Muscle of arm (tissue), 12 donors: ENCODE results near the gene SPINT1. TPM values are rescaled to one million over a fixed set of nuclear protein-coding genes. Genes with fewer than 3 reads are reported as not detected.

Experiments
- DNase-seq: peaks from one replicate; pipeline ENCODE4 v3.0.0-alpha.2; 2013
- polyA plus RNA-seq, 12 donors: library from polyadenylated mRNA; unstranded; fragments of 120-200 nt; gene quantifications; one replicate each; pipeline ENCODE4 v1.2.1, GENCODE V29; 2013; ENCODE audit not compliant: insufficient read length in 12 of 12

The SPINT1 gene
- polyA plus RNA-seq, 12 donors = 0.37 to 37.6 (median 1.7) TPM; not detected in 1

GRCh38 chr15:40891810-40892446, 48.1 kb downstream of the SPINT1 start:
- DNase-seq = no peak

DNA sequence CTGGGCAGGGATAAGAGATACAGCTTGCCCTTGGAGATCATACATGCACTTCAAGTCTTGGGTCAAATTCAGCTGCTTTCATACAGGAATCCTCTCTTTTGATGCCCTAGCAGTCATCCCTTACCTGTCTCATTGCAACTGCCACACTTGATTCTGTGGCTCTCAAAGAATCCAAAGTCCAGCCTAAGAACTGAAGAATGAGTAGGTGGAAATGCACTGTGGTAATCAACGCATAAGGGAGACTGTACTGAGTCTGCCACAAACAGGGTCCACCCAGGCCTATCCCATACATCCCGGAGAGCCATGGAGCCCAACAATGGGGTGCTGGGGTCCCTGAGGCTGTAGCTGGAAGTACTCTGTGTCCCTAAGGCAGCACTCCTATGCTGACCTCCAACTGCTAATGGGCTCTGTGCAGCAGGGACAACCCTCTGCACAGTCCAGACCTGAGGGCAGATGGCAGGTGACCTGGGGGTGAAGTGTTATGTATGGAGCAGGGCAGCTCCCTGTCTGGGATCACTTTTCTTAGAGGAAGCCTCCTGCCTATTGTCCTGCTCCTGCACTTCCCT, 48.7 kb downstream of the SPINT1 start:
- DNase-seq = no peak

DNA sequence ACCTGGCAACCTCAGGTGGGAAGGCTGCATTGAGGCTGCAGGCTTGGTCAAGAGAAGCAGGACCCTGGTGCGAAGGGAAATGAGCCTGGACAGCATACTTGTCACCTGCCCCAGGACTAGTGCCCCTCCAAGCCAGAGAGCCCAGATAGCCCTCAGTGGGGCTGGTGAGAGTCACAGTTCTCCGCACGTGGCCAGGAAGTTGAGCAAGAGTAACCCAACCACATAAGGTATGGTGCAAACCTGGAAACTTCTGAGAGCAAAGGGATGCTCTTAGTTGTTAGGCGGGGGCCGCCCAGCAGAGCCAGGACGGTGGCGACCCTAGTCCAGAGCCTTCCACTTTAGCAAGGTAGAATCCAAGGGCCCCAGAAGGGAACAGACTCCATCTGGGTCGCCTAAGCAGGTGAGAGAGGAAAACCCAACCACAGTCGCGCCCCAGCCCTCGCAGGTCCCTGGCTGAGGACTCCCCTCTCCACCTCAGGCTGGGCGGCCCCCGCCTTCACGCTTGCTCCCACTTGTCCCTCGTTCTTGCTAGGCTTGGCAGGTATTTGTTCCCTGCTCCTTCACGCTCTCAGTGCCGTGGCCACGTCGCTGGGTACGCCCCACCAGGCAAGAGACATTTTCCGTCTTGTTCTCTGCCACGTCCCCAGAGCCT, 49.3 kb downstream of the SPINT1 start:
- DNase-seq = no peak

GRCh38 chr15:40893733-40894680, 50.2 kb downstream of the SPINT1 start, which contains the start of gene VPS18:
Gene VPS18, plus strand, starts transcription at chr15:40894450. Its CDS starts 319 bp downstream, at chr15:40894769.
- peak; percentile 99 for DNase-seq

- peak; percentile 58 for DNase-seq
These were observed 51.0 kb downstream of the SPINT1 start for GRCh38 chr15:40894681-40895448.

DNA sequence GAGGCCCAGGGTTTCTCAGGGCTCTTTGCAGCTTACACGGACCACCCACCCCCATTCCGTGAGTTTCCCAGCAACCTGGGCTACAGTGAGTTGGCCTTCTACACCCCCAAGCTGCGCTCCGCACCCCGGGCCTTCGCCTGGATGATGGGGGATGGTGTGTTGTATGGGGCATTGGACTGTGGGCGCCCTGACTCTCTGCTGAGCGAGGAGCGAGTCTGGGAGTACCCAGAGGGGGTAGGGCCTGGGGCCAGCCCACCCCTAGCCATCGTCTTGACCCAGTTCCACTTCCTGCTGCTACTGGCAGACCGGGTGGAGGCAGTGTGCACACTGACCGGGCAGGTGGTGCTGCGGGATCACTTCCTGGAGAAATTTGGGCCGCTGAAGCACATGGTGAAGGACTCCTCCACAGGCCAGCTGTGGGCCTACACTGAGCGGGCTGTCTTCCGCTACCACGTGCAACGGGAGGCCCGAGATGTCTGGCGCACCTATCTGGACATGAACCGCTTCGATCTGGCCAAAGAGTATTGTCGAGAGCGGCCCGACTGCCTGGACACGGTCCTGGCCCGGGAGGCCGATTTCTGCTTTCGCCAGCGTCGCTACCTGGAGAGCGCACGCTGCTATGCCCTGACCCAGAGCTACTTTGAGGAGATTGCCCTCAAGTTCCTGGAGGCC, 55.8 kb downstream of the SPINT1 start:
- no peak for DNase-seq

- DNase-seq = no peak
These were observed 56.6 kb downstream of the SPINT1 start for GRCh38 chr15:40900256-40901052.

GRCh38 chr15:40901053-40901443, 57.2 kb downstream of the SPINT1 start:
- no peak for DNase-seq

DNA sequence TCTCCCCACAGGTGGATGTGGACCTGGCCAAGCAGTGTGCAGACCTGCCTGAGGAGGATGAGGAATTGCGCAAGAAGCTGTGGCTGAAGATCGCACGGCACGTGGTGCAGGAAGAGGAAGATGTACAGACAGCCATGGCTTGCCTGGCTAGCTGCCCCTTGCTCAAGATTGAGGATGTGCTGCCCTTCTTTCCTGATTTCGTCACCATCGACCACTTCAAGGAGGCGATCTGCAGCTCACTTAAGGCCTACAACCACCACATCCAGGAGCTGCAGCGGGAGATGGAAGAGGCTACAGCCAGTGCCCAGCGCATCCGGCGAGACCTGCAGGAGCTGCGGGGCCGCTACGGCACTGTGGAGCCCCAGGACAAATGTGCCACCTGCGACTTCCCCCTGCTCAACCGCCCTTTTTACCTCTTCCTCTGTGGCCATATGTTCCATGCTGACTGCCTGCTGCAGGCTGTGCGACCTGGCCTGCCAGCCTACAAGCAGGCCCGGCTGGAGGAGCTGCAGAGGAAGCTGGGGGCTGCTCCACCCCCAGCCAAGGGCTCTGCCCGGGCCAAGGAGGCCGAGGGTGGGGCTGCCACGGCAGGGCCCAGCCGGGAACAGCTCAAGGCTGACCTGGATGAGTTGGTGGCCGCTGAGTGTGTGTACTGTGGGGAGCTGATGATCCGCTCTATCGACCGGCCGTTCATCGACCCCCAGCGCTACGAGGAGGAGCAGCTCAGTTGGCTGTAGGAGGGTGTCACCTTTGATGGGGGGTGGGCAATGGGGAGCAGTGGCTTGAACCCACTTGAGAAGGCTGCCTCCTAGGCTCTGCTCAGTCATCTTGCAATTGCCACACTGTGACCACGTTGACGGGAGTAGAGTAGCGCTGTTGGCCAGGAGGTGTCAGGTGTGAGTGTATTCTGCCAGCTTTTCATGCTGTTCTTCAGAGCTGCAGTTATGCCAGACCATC, 59.0 kb downstream of the SPINT1 start:
- DNase-seq = no peak

DNA sequence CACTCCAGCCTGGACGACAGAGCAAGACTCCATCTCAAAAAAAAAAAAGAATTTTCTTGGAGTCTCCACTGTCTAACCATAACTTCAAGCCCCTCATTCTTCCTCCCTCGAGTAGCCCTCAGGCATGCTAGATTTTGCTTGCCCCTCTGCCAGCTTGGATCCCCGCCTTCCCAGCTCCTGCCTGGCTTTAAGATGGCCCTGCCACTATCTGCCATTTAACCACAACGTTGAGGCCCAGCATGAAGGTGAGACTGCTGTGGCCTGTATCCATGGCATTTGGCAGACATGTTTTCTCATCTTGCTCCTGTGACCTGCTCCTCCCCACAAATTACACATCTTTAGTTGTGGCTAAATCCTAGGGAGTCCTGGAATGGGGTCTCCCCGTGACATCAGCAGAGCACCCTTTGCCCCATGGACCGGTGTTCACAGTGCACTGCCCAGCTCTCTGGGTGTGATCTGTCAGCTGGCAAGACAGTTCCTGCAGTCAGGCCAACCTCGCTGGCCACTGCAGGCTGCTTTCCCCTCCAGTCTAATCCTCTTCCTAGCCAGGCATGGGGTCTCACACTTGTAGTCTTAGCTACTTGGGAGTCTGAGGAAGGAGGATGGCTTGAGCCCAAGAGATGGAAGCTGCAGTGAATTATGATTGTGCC, 60.8 kb downstream of the SPINT1 start:
- DNase-seq = no peak

- DNase-seq = peak; percentile 92
These were observed 62.5 kb downstream of the SPINT1 start for GRCh38 chr15:40906091-40906990.

- DNase-seq = no peak
These were observed 63.3 kb downstream of the SPINT1 start for GRCh38 chr15:40906991-40907802.
